Limb (tissue), 2 donors: Measurements from ENCODE around the gene RPS6KL1.

Experiments used
- DNase-seq, 2 donors: peaks; one replicate each; pipeline ENCODE4 v3.0.0-alpha.2; 2016; ENCODE audit errors: extremely low spot score in 2 of 2

RPS6KL1 gene

DNA sequence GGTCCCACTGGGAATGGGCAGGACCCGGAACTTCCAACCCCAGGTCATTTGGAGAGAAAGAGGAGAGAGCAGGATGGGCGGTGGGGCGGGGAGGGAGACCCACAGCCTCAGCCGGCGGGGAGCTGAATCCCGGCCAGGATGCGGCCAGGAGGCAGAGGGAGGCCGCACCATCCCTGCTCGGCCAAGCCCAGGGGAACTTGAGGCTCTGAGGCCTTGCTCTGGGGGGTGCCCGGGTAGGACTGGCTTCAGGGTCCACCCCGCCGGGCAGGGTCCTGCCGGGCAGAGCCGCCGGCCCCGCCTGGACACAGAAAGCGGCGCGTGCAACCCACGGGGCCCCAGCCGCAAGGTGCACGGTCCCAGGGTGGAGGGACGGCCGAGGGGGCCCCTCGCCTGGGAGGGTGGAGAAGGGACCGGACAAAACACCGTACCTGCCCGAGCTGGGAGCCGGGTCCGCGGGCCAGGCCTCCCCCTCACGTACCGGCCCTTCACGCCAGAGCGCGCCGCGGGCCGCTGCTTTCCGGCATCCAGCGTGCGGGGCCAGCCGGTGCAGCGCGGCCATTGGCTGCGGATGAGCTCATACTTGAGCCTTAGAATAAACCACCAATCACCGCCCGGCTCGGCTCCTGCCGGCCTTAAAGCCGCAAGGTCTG is at the start of gene RPS6KL1:
Gene RPS6KL1 (minus strand): TSS at position 509 of the 650 bp plus-strand sequence. CDS start 1,719 bp downstream, outside the sequence.
- peak; percentile 58 to 83 for DNase-seq

DNA sequence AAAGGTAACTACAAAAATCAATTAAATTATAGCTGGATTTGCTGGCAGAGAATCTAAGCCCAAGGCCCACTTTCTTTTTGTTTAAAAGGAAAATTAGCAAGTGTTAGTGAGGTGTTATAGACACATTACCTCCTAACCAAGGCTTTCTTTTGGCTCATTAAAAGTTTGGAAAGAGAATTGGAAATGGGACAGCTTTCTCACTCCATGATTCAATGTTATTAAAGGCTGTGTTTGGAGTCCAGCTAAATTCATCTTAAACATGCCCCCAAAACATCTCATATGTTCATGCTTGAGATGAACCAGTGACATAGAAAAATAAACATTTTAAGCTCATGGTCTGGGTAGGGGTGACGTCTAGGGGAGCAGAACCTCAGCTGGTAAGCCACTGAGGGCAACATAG is 45.8 kb upstream of the RPS6KL1 start:
- no peak for DNase-seq

GRCh38 chr14:74965486-74966153 is 42.6 kb upstream of the RPS6KL1 start:
- no peak for DNase-seq

DNA sequence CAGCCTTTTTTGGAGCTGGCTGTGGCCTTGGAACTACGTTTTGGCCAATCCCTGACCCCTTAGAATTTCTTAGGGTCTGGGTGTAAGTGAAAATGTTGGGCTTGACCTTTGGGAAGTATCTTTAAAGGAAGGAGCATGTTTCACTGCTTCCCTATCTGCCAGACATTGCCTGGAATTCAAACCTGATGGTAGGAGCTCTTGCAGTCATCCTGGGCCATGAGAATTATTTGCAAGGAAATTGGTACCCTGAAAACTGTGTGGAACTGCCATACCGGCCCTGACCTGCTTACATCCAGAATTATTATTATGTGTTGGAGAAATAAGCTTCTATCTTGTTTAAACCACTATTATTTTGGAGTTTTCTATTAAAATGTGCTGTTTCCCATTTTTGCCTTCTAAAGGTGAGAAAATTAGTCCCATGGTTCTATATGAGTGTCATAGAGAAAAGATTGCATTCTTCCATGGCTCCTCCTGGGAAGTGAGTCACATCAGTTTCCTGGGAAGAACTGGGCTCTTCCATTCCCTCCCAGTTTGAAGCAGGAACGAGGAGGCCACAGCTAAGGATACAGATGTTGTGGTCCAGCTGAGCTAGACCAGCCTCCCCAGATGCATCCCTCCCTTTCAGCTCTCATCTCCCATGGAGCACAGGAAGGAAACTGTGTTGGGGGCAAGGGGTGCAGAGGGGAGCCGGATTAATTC is 41.9 kb upstream of the RPS6KL1 start:
- DNase-seq = no peak

DNA sequence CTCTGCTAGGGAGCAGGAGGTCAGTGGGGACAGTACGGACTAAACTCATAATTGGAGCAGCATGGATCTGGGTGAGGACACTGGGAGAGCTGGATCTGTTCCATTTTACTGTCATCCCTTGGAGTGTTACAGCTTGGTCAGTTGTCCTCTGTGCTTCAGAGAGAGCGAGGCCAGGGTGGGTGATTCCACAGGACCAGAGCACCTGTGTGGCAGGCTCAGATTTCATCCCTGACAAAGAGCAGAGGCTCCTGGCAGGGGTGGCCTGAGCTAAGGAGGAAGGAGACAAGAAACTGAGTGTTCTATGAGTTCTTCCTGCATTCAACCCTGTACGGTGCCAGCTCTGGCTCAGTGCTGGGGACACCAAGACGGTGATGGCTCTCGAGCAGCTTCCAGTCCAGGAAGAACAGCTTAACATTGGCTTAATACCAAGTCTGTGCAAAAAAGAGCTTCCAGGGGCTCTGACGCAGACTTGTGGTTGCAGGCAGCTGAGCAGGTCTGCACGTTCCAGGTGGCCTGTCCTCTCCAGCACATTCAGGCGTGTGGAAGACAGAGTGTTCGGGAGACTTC is 40.7 kb upstream of the RPS6KL1 start:
- DNase-seq = peak in 1 of 2 donors; percentile 40

GRCh38 chr14:74963178-74963704 is 40.2 kb upstream of the RPS6KL1 start:
- no peak for DNase-seq

GRCh38 chr14:74962493-74962892 is 39.4 kb upstream of the RPS6KL1 start:
- DNase-seq = no peak

DNA sequence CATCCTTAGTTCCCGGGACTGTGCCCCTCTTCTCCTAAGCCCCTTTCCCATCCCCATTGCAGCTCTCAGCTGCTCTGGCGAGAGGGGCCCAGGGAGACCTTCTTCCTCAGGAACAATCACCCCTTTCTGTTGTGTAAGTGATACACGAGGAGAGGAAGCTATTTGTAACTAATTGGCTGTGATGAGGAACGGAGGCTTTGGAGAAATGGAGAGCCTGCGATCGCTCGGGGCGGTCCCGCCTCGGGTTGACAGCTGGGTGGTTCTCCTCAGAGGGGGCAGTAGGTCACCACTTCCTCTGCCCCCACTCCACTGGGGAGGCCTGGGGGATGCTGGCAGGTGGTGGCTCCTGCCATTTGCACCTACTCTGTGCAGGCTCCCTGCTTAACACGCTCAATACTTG is 39.0 kb upstream of the RPS6KL1 start:
- no peak for DNase-seq

- no peak for DNase-seq
Observed at GRCh38 chr14:74961238-74961911, 38.3 kb upstream of the RPS6KL1 start.

GRCh38 chr14:74960736-74961135 is 37.7 kb upstream of the RPS6KL1 start:
- no peak for DNase-seq

GRCh38 chr14:74959596-74960180 is 36.6 kb upstream of the RPS6KL1 start:
- DNase-seq = no peak

DNA sequence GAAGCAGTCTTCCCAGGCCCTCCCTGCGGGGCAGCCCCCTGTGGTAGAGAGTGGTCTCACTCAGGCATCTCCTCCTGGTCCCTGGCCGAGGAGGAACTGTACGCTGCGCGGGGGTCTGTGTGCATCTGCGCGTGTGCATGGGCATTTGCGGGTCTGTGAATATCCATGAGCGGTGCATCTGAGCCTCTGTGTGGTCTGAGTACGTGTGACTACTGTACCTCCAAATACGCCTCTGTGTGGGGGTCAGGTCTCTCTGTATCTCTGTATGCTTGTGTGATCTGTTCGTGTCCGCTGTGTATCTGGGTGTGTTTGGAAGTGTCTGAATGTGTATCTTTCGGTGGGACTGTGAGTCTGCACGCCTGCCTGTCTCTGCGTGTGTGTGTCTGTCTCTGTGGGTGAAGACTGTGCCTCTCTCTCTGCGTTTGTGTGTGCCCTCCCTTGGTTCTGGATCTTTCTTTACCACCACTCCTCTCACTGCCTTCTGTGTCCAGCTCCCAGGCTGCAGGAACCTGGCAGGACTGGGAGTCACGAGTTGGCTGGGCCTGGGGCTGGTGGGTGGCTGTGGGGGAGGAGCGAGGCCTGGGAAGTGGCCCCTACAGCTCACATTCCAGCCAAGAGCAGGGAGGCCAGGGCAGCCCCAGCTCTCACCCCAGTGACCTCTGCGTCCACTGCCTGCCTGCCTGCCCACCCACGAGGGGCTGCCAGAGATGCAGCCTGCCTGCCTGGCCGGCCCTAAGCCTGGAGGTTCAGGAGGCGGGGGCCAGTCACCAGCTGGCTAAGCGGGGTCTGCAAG is 33.4 kb upstream of the RPS6KL1 start:
- DNase-seq = no peak

DNA sequence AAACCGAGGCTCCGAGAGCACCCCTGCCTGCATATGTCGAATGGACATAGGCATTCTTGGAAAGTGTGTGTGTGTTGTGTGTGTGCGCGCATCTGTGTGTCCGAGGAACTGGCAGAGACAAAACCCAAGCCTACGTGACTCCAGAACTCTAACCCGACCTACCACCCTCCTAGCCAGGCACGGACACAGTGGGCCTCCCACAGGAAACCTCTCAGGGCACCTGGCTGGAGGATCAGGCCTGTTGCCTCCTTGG is 32.9 kb upstream of the RPS6KL1 start:
- no peak for DNase-seq

GRCh38 chr14:74955229-74956026 is 32.4 kb upstream of the RPS6KL1 start, which contains the start of gene PGF:
Gene PGF (minus strand): TSS chr14:74955597. CDS start chr14:74955242, 355 bp downstream.
- DNase-seq = peak in 1 of 2 donors; percentile 75

DNA sequence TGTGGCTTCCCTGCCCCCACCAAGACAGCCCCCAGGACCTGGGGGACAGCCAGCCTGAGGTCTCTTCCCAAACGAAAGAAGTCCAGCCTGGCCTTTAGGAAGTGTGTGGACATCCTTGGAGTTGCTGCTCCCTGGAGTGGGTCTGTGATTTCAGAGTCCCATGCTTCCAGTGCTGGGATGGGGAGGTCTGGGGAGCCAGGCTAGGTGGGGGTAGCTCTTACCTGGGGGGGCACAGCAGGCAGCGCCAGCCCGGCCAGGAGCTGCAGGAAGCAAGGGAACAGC is 31.8 kb upstream of the RPS6KL1 start:
- DNase-seq = no peak

DNA sequence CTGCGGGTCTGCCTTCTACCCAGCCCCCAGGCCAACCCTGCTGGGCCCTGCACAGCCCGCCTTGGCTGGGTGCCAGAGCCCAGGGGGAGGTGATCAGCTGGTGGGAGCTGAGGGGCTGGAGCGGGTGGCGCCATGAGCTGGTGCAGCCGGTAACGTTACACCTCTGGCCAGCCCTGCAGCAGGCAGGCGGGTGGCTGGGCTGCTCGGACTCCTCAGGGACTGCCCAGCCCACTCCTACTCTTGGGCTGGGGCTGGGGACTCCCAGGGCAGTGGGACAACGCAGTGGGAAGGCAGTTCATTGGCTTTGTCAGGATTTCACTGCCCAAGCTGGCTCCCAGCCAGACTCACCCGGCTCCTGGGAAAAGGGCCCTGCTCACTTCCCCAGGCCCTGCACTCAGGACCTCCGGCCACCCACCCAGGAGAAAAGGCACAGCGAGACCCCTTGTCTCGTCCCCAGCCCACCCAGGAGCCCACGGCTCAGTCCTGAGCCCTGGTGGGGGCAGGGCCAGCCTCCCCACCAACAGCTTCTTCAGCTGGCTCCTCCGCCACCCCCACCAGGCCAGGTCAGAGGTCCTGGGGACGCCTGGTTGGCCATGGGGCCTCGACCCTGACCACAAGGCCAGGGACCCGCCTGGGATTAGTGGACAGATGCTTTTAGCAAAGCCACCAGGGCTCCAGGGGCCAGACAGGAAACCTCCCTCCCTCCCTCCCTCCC is 31.3 kb upstream of the RPS6KL1 start:
- peak in 1 of 2 donors; percentile 84 for DNase-seq

- no peak for DNase-seq
Observed at GRCh38 chr14:74953686-74954085, 30.6 kb upstream of the RPS6KL1 start.

DNA sequence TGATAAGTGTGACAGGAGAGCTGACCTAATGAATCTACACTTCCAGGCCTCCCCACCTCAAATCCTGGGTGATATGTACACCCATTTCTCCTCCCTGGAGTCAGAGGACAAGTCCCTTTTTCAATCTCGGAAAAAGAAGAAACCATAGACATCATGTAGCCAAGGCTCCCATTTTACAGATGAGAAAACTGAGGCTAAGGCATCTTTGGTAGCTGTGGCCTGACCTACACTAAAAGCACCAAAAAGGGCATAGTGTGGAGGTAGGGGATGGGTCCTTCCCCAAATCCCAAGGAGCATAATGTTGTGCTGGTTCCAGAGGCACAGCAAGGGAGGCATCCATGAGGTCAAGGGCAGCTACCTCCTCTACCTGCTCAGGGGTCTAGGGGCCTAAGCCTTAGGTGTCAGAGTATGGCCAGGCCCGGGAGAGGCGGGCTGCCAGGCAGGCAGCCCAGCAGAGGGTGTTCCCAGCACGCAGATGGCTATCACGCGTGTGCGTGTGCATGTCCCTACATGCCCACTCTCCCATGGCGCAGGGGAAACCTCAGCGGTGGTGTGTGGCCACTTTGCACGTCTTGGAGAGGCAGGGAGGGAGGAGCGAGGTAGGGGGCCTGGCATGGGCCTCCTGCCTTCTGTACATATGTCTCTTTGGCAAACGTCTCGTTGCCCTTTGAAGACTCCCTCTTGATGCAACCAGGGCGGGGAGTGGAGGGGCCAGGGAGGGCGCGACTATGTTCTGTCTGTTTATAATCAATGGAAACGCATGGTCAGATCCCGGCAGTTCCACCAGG is 29.8 kb upstream of the RPS6KL1 start:
- DNase-seq = no peak
